Rectal smooth muscle tissue (tissue), 1 donor: ENCODE measurements around the gene DBN1.

Experiments
- H3K27ac ChIP-seq: one replicate; pipeline ENCODE4 v1.7.0; 2013; ENCODE audit warnings: low read depth, low read length, inconsistent platforms
- H3K27me3 ChIP-seq: one replicate; pipeline ENCODE4 v1.7.0; 2013; ENCODE audit warnings: low read length; ENCODE audit not compliant: control insufficient read depth, insufficient read depth
- H3K36me3 ChIP-seq: one replicate; pipeline ENCODE4 v1.7.0; 2013; ENCODE audit warnings: low read length; ENCODE audit not compliant: control insufficient read depth, insufficient read depth
- H3K4me1 ChIP-seq: one replicate; pipeline ENCODE4 v1.7.0; 2013; ENCODE audit warnings: low read length; ENCODE audit not compliant: control insufficient read depth, insufficient read depth
- H3K4me3 ChIP-seq: one replicate; pipeline ENCODE4 v1.7.0; 2013; ENCODE audit warnings: low read length
- H3K9ac ChIP-seq: one replicate; pipeline ENCODE4 v1.7.0; 2013; ENCODE audit warnings: low read length

DBN1 gene

GRCh38 chr5:177444106-177445051, 29.1 kb downstream of the DBN1 start:
- Histone ChIP-seq H3K4me3 (no peak overlapping the region), H3K4me1 (no peaks in the 10 kb centered on the region), H3K9ac (no peak overlapping the region), H3K36me3 (peaks cover 2% of the 10 kb centered on the region), H3K27ac (no peak overlapping the region), H3K27me3 (peaks cover 5% of the 10 kb centered on the region)

- H3K27me3 ChIP-seq = peaks cover 4% of the 10 kb centered on the region
- no peak overlapping the region for H3K27ac ChIP-seq
- H3K36me3 ChIP-seq = peaks cover 4% of the 10 kb centered on the region
- no peak overlapping the region for H3K4me3 ChIP-seq
- H3K4me1 ChIP-seq = no peaks in the 10 kb centered on the region
- H3K9ac ChIP-seq = no peak overlapping the region
Observed at GRCh38 chr5:177443144-177443983, 30.1 kb downstream of the DBN1 start.

GRCh38 chr5:177442066-177442826, 31.2 kb downstream of the DBN1 start:
- no peak overlapping the region for H3K9ac ChIP-seq
- no peak overlapping the region for H3K4me3 ChIP-seq
- H3K4me1 ChIP-seq = no peaks in the 10 kb centered on the region
- H3K36me3 ChIP-seq = peaks cover 4% of the 10 kb centered on the region
- no peaks in the 10 kb centered on the region for H3K27me3 ChIP-seq
- H3K27ac ChIP-seq = no peak overlapping the region

GRCh38 chr5:177440990-177441780, 32.2 kb downstream of the DBN1 start:
- Histone ChIP-seq H3K36me3 (peaks cover 9% of the 10 kb centered on the region), H3K4me3 (no peak overlapping the region), H3K9ac (no peak overlapping the region), H3K4me1 (no peaks in the 10 kb centered on the region), H3K27ac (no peak overlapping the region), H3K27me3 (no peaks in the 10 kb centered on the region)

GRCh38 chr5:177440211-177440989, 33.0 kb downstream of the DBN1 start:
- H3K27me3 ChIP-seq = no peaks in the 10 kb centered on the region
- H3K36me3 ChIP-seq = peaks cover 13% of the 10 kb centered on the region
- H3K9ac ChIP-seq = no peak overlapping the region
- H3K4me3 ChIP-seq = no peak overlapping the region
- no peaks in the 10 kb centered on the region for H3K4me1 ChIP-seq
- no peak overlapping the region for H3K27ac ChIP-seq

- H3K9ac ChIP-seq = no peak overlapping the region
- no peaks in the 10 kb centered on the region for H3K27me3 ChIP-seq
- H3K27ac ChIP-seq = no peak overlapping the region
- H3K4me1 ChIP-seq = no peaks in the 10 kb centered on the region
- peaks cover 15% of the 10 kb centered on the region for H3K36me3 ChIP-seq
- H3K4me3 ChIP-seq = no peak overlapping the region
Observed at GRCh38 chr5:177439518-177440053, 33.8 kb downstream of the DBN1 start.

GRCh38 chr5:177438468-177438867, 35.0 kb downstream of the DBN1 start:
- H3K36me3 ChIP-seq = peaks cover 22% of the 10 kb centered on the region
- H3K4me1 ChIP-seq = no peaks in the 10 kb centered on the region
- H3K27ac ChIP-seq = no peak overlapping the region
- H3K4me3 ChIP-seq = no peak overlapping the region
- no peak overlapping the region for H3K9ac ChIP-seq
- H3K27me3 ChIP-seq = no peaks in the 10 kb centered on the region

GRCh38 chr5:177437623-177438022, 35.8 kb downstream of the DBN1 start:
- no peak overlapping the region for H3K27ac ChIP-seq
- no peaks in the 10 kb centered on the region for H3K27me3 ChIP-seq
- no peaks in the 10 kb centered on the region for H3K4me1 ChIP-seq
- H3K9ac ChIP-seq = no peak overlapping the region
- no peak overlapping the region for H3K4me3 ChIP-seq
- peaks cover 26% of the 10 kb centered on the region for H3K36me3 ChIP-seq

- Histone ChIP-seq H3K4me3 (no peak overlapping the region), H3K27me3 (no peaks in the 10 kb centered on the region), H3K4me1 (no peaks in the 10 kb centered on the region), H3K9ac (no peak overlapping the region), H3K36me3 (peaks cover 30% of the 10 kb centered on the region), H3K27ac (no peak overlapping the region)
Observed at GRCh38 chr5:177435847-177436536, 37.4 kb downstream of the DBN1 start.

GRCh38 chr5:177434942-177435738, 38.3 kb downstream of the DBN1 start:
- Histone ChIP-seq H3K27me3 (no peaks in the 10 kb centered on the region), H3K36me3 (peaks cover 35% of the 10 kb centered on the region), H3K27ac (no peak overlapping the region)

More at GRCh38 chr5:177434942-177435738, 38.3 kb downstream of the DBN1 start:
- no peaks in the 10 kb centered on the region for H3K4me1 ChIP-seq
- no peak overlapping the region for H3K9ac ChIP-seq
- H3K4me3 ChIP-seq = no peak overlapping the region
